Lower leg skin (tissue), 3 donors: ENCODE results near the gene MAST4.

Experiments
- CTCF ChIP-seq, 3 donors: fragments of 450-650 bp; IDR thresholded peaks; one replicate each; pipeline ENCODE4 v1.5.1; 2016; ENCODE audit warnings: antibody characterized with exemption in 3 of 3, mild to moderate bottlenecking in 3 of 3, moderate library complexity in 2 of 3
- POLR2A ChIP-seq, 2 donors: fragments of 450-650 bp; IDR thresholded peaks; one replicate each; pipeline ENCODE4 v1.6.1; 2016 to 2017; ENCODE audit warnings: antibody characterized with exemption in 2 of 2, mild to moderate bottlenecking in 1 of 2, moderate library complexity in 1 of 2

DNA sequence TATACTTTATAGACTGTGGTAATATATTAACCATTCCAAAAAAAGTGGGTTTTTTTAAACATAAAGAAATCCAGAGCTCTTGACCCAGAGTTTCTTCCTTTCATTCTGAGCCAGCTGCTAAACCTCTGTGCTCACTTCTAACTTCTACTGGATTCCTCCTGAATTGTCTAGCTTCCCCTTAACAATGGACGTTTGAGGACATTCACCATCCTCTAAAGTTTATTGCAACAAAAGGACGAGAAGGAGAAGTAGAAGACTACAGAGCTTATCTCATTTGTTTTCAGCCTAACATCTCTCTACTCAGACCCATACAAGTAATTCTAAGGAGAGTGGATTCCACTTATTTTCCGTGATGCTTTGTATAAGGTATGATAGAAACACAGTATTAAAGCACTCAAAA, 284.2 kb downstream of the MAST4 start:
- no peak for TF ChIP-seq CTCF (IDR thresholded peaks at IDR 0.05)
- no peak for TF ChIP-seq POLR2A (IDR thresholded peaks at IDR 0.05)
